ENCODE results near the gene CDIPT. TPM values are rescaled to one million over a fixed set of nuclear protein-coding genes. Genes with fewer than 3 reads are reported as not detected.

CDIPT gene
- total and polyA plus RNA-seq, 2 of the 13 experiments (the other 11 are each of a cell fraction or from before 2014, with no cell fraction given): 54.9 to 97.5 TPM

GRCh38 chr16:29848420-29849297 is 14.4 kb downstream of the CDIPT start (continued):
- TF ChIP-seq ZNF781 (CRISPR knock-in tag; IDR thresholded peaks at IDR 0.05; ENCODE audit: borderline replicate concordance, not compliant biosample characterization) (no peak), RFXAP (CRISPR knock-in tag; IDR thresholded peaks at IDR 0.05; ENCODE audit: borderline replicate concordance) (no peak), TRIM22 (IDR thresholded peaks at IDR 0.05) (no peak), FOXC1 (CRISPR knock-in tag; IDR thresholded peaks at IDR 0.05; ENCODE audit: borderline replicate concordance) (no peak), ZNF816 (CRISPR knock-in tag; IDR thresholded peaks at IDR 0.05; ENCODE audit: borderline replicate concordance) (no peak), KLF11 (CRISPR knock-in tag; IDR thresholded peaks at IDR 0.05) (peak; percentile 78; the same call in 1 of the 2 replicates), ZNF383 (CRISPR knock-in tag; IDR thresholded peaks at IDR 0.05; ENCODE audit: borderline replicate concordance) (no peak), HMG20B (CRISPR knock-in tag; conservative IDR thresholded peaks at IDR 0.05) (no peak), USF2 (IDR thresholded peaks at IDR 0.05; ENCODE audit: low read depth, low read length) (no peak), USF2 (CRISPR knock-in tag; IDR thresholded peaks at IDR 0.05; ENCODE audit: borderline replicate concordance) (no peak), RBAK (CRISPR knock-in tag; IDR thresholded peaks at IDR 0.05) (no peak), DNMT1 (CRISPR knock-in tag; IDR thresholded peaks at IDR 0.05) (peak; percentile 69; the same call in 1 of the 2 replicates), MAFG (CRISPR knock-in tag; IDR thresholded peaks at IDR 0.05) (no peak), HNRNPLL (IDR thresholded peaks at IDR 0.05; ENCODE audit: low read depth, low read length, poor library complexity, severe bottlenecking) (peak; percentile 30), ZNF556 (CRISPR knock-in tag; IDR thresholded peaks at IDR 0.05; ENCODE audit: borderline replicate concordance) (no peak), SSRP1 (CRISPR knock-in tag; IDR thresholded peaks at IDR 0.05) (no peak), KAT8 (CRISPR knock-in tag; IDR thresholded peaks at IDR 0.05) (peak; percentile 51; the same call in 1 of the 2 replicates), AHR (CRISPR knock-in tag; IDR thresholded peaks at IDR 0.05) (peak; percentile 87; the same call in 1 of the 2 replicates), MAF1 (CRISPR knock-in tag; IDR thresholded peaks at IDR 0.05; ENCODE audit: borderline replicate concordance) (no peak), MZF1 (CRISPR knock-in tag; IDR thresholded peaks at IDR 0.05; ENCODE audit: borderline replicate concordance) (no peak), ZNF543 (CRISPR knock-in tag; IDR thresholded peaks at IDR 0.05) (no peak), NFYC (CRISPR knock-in tag; IDR thresholded peaks at IDR 0.05) (no peak), SIX4 (CRISPR knock-in tag; IDR thresholded peaks at IDR 0.05) (0 out of 2 replicates have a peak, but pooled peaks have one; percentile 31), SNRNP70 (IDR thresholded peaks at IDR 0.05; ENCODE audit: low read depth, low read length) (no peak), NFE2L2 (IDR thresholded peaks at IDR 0.05; ENCODE audit: low read length) (no peak), SKI (IDR thresholded peaks at IDR 0.05; ENCODE audit: partially characterized antibody) (peak; percentile 22), ZNF460 (CRISPR knock-in tag; IDR thresholded peaks at IDR 0.05; ENCODE audit: borderline replicate concordance) (no peak), ISX (CRISPR knock-in tag; conservative IDR thresholded peaks at IDR 0.05) (no peak), NFKB2 (CRISPR knock-in tag; IDR thresholded peaks at IDR 0.05; ENCODE audit: borderline replicate concordance) (peak; percentile 58; the same call in 1 of the 2 replicates)
